GM19452 (cell line): ENCODE results near the gene ADAMTSL5.
"Not testable (repeated sequence)": the region's sequence is repeated elsewhere in the genome, so short reads cannot be mapped to it uniquely, and the experiment has no call there.

Experiments
- ATAC-seq: cut with Tn5 transposase; IDR thresholded peaks from one replicate; pipeline ENCODE4 v1.9.1; 2021; ENCODE audit not compliant: unreplicated experiment

The ADAMTSL5 gene

DNA sequence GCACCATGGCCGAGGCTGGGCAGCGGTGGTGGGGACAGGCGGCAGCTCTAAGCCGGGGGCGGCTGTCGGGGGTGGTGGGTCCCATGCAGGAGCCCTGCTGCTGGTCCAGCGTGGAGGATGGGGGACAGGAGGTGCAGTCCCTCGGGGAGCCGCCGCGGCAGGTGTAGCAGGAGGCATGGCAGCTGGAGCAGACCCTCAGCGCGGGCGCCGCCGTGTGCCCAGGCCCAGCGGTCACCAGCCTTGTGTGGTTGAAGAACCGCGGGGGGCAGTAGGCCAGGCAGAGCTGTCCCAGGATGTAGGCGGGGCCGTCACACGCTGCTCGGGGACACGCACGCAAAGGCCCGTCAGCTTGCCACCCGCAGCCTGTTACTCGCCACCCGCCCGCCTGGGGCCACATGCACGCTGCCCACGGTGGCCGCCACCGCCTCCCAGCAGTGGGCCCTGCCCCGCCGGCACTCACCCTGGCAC is 30.9 kb downstream of the ADAMTSL5 start:
- ATAC-seq: no peak

DNA sequence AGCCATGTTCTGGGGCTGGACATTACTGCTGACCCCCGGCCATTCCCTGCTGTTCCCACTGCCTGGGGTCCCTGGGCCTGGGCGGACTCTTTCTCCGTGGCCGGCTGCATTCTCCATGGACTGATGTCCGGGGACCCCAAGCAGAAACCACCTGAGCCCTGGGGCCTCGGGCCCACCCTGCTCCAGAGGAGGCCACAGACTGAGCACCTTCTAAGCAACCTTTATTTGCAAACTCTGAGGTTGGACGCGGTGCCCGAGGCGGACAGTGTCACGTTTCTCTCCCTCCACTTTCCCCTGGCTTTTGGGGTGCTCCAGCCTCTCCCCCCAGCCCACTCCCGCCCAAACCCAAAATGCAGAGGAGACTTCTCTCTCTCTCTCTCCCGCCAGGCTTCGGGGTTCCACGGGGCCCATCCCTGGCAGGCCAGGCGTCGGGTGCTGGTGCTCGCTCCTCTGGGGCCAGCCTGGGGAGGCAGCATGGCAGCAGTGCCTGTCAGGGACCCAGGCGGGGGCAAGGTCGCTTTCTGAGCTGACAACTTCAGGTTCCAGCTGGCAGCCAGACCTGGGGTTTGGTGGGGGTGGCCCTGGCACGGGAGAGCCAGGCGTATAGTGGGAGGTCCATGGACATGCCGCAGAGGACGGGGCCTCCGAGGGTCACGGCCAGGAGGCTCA is 31.5 kb downstream of the ADAMTSL5 start:
- no peak for ATAC-seq

DNA sequence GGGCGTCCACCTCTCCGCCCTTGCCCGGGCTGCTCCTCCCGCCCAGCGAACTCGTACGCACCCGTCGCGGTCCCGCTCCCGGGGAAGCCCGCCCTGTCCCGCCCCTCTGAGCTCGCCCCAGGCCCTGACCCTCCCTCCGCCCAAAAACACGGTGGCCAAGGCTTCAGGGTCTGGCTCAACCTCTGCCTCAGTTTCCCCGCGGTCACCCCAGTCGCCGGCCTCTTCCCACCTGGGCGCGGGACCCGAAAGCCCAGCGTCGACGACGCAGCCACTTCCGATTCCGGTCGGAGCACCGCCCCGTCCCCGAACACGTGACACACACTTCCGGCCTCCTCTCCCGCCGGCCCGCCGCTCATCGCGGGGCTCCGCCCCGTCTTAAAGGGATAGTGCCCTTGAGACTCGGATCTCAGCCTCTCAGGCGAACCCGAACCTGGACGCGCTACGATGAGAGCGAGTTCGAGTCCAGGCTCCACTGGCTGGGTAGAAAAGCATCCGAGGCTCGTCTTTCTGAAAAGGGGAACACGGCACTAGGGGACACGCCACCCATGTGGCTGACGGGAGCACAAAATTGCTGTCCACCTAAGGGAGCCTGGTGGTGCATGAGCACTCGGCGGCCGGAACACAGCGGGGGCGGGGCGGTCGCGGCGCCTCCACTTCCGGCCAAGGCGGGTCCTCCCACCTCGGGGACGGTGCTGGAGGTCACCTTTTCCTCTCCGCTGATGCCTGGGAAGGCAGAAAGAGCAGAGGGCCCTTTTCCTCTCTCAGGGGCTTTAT is 33.7 kb downstream of the ADAMTSL5 start, which contains the start of gene C19orf25:
Gene C19orf25 (minus strand): TSS at position 282 of the 774 bp plus-strand sequence. CDS start 312 bp downstream, outside the sequence.
- peak; percentile 87 for ATAC-seq

DNA sequence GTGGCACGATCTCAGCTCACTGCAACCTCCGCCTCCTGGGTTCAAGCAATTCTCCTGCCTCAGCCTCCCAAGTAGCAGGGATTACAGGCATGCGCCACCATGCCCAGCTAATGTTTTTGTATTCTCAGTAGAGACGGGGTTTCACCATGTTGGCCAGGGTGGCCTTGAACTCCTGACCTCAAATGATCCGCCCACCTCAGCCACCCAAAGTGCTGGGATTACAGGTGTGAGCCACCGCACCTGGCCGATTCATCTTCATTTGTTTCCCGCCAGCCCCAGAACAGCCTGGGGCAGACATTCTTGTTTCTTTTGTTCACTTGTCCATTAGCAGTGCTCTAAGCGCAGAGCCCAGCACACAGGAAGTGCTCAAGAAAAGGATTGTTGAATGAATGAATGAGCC is 35.8 kb downstream of the ADAMTSL5 start:
- not testable (repeated sequence) for ATAC-seq

DNA sequence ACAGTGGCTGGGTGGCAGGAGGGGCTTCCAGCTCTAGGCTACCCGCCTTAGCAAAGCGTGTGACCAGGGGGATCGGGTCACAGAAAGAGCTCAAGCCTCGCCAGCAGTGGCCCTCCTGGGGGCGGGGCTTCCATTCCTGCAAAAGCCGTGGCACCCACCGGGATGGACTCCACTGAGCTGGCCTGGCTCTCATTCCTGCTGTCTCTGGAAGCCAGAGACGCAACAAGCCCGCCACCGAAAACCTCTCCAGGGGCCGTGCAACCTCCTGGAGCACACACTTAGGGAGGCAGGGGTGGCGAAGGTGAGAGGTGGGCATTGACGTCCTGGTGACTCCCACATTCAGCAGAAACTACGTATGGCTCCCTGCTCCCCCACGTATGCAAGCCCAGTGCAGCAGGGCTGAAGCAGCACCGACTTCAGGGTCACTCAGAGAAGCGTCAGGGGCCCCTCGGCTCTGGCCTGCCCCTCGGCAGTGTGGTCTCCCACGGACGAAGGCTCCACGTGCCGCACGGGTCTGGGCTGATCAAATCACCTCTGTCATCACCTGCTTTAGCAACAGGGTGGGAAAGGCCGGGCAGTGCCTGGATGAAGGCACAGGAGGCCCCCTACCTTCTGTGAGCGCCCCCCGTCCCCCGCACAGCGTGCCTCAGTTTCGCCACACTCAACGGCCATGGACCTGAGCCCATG is 36.9 kb downstream of the ADAMTSL5 start:
- ATAC-seq: no peak

DNA sequence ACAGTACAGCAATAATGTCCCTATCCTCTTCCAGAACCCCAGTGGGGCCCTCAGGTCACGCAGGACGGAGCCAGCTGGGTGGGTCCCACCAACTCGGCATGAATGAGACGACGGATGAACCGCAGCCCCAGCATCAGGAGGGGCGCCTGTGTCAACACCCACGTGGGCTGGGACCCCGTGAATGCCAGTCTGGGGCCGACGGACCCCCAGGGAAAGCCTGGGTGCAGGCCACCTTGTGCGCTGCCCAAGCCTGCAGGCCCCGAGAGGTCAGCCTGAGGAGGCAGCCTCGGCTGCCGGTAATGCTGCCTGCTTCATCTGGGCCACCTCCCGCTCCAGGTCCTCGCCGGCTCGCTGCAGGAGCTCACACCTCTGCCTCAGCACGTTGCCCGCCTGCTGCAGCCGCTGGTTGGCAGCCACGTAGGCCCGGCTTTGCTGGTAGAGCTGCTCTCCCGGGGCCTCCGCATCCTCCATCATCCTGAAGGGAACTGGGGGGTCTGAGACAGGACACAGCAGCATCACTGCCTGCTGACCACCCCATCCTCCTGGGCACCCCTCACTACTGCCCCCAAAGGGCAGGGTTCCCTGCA is 38.0 kb downstream of the ADAMTSL5 start:
- no peak for ATAC-seq

DNA sequence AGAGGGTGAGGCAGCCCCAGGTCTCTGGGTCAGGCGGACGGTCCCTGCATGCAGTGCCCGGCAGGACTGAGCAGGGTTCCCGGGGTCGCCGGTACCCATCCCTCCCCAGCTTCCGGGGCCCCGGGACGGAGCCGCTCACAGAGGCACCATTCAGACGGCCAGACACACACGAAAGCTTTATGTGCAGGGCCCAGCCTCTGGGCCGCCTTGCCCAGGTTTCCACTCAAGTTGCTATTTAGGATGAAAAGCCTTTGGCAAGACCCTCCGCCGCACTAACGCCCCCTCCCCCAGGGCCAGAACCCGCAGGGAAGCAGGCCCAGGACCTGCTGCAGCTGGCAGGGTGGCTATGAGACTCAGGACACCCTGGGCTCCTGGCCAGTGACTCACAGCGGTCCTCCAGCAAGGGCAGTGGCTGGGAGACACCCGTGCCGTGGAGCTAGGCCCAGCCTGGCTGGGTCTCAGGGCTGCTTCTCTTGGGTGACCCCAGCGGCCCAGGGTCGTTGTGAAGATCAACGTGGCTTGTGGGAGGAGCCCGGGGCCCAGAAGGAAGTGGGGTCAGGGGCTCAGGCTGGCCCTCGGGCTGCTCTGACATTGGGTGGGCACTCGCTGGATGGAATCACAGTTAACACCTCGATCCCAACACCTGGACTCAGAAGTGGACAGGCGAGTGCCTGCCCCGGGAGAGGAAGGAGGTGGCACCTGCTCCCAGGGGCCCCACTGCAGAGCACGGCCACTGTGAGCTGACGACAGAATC is 38.6 kb downstream of the ADAMTSL5 start:
- ATAC-seq: no peak

DNA sequence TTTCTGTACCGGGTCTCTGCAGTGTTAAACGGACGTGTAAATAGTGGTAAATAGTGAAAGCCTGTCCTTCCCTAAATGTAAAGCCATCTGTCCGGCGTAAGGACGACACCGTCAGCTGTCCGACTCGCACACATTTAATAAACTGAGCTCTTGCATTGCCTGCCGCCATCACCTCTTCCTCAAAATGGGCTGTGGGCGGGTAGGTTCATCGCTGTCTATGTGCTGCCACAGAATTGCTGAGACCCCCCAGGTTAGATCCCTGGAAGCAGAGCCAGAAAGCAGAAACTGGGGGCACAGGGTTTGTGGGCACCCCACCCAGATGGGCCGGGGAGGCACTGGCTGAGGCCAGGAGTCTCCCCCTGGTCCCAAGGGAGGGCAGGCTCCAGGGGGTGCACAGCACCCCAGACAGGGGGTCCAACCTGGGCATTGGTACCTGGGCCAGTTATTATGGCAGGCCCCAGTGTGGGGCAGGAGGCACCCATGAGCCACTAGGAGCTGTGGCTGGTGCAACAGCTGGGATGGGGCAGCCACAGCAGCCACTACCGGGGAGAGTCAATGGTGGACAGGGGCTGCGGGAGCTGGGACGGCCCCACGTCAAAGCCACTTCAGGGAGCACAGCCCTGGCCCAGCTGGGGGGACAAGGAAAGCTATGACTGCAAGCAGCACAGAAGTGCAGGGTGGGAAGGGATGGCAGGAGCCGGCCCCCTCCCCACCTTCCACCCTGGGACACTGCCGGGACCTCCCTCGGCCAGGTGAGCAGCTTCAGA is 39.6 kb downstream of the ADAMTSL5 start:
- no peak for ATAC-seq

DNA sequence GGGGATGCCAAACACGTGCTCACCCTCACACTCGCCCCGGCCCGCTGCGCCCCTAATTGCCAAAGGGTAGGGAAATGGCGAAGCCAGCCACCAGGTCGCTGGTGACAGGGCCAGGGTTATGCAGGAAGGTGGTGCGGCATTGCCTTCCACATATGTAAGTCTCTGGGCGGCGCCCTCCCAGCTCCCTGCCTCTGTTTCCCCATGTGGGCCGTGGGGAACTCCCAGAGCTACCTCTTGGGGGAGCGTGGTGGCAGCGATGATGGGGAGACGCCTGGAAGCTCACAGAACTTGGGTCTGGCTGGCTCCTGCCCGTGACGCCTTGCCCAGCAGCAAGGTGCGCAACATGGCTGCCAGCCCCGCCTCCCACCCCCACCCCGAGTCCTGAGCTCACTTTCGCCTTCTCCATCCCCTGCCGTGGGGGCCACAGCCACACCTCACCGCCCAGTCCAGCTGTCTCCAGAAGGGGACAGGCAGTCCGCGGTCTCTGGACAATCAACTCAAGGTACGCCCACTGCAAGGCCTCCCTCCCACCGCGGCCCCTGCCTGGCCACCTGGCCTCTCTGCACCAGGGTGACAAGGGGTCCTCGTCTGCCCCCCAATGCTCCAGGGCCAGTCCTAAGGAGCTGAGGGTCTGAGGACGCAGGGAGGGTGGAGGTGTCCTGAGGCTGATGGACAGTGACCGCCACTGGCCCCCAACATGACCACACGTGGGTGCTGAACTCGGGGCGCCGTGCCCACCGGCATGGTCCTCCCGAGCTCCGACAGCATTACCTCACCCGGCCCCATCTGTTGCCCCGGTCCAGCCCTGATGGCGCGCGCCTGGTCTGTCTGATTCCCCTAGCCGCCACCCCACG is 40.4 kb downstream of the ADAMTSL5 start:
- no peak for ATAC-seq

DNA sequence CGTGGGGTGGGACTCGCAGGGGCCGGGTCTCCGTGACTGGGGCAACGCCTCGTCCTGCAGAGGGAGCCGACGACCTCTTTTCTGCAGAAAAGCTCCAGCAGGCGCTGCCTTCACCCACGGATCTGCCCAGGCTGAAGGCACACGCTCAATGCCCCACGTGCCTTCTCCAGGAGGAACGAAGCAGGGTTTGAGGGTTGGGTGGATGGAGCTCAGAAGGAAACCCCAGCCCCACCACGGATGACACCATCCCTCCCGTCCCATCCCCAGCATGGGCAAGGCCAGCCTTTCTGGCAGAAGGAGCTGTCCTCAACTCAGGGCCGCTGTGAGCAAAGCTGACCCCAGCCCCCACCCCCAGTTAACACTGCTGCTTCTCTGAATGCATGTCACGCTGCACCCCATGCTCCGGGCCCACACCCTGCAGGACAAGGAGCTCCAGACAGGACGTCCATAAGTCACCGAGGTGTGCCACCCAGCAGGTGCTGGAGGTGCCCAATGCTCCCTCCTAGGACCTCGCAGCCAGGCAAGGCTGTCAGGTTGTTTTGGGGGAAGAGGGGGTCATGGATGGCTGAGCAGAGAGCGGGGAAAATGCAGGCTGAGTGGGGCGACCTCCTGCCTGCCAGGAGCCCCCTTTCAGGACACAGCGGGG is 41.2 kb downstream of the ADAMTSL5 start:
- no peak for ATAC-seq

DNA sequence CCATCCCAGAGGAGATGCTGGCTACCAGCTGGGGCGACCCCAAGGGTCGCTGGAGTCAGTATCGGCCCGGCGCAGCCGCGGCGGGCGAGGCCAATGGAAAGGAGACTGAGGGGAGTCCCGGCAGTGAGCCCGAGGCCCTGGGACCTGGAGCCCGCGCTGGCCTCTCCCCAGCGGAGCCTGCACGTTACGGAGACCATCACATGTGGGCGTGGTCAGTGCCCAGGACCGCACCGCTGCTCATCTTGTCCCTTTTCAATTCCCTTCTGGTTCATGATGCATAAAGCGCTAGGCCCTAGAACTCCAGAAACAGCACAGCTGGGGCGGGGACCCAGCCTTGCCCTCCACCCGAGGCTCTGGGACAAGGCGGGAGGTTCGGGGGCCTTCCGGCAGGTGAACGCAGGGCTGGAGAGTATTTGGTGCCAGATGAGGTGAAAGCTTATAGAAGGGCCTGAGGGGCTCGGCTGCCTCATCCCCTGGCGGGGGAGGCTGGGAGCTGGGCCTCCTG is 41.8 kb downstream of the ADAMTSL5 start:
- ATAC-seq: no peak

DNA sequence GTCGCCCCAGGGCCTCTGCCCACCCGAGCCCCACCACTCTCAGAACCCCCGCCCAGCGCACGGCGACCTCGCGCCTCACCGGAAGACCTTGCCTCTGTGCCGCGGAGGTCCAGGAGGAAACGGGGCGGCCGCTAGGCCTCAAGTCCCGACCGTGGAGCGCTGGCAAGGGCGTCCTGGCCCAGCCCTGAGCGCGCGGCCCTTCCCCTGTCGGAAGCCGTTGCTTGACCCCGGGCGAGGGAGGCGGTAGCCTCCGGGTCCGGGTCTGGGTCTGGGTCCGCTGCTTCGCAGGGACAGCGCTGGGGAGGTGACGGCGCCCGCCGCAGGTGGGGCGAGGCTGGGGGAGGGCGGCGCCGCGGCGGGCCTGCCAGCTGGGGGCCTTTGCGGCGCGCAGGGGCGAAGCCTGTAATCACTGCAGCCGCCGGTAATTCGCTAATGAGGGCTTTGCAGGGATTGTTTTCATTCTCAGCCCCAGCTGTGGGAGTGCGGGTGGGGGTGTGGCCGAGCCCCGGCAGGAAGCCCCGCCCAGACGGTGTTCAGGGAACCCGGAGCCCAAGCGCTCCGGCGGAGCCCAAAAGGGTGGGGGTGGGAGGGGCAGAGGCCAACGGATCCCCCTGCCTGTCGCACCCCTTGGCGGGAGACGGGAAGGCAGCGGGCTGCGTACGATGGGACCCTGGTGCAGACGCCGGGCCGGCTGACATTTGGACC is 42.4 kb downstream of the ADAMTSL5 start:
- no peak for ATAC-seq

DNA sequence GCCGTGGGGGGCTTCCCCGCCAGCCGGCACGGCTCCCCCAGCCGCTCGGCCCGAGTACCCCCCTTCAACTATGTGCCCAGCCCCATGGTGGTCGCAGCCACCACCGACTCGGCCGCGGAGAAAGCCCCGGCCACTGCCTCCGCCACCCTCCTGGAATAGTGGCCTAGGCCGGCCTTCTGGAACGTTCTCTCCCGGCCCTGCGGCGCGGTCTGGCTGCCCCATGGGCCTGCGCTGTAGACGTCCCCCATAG is 42.8 kb downstream of the ADAMTSL5 start:
- no peak for ATAC-seq

DNA sequence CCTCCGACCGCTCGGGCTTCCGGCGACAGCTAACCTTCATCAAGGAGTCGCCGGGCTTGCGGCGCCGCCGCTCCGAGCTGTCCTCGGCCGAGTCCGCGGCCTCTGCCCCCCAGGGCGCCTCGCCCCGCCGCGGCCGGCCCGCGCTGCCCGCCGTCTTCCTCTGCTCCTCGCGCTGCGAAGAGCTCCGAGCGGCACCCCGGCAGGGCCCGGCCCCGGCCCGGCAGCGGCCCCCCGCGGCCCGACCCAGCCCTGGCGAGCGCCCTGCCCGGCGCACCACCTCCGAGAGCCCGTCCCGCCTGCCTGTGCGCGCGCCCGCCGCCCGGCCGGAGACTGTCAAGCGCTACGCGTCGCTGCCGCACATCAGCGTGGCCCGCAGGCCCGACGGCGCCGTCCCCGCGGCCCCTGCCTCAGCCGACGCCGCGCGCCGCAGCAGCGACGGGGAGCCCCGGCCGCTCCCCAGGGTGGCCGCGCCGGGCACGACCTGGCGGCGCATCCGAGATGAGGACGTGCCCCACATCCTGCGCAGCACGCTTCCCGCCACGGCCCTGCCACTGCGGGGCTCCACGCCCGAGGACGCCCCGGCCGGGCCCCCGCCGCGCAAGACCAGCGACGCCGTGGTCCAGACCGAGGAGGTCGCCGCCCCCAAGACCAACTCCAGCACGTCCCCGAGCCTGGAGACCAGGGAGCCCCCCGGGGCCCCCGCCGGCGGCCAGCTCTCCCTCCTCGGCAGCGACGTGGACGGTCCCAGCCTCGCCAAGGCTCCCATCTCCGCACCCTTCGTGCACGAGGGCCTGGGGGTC is 43.4 kb downstream of the ADAMTSL5 start:
- ATAC-seq: no peak

DNA sequence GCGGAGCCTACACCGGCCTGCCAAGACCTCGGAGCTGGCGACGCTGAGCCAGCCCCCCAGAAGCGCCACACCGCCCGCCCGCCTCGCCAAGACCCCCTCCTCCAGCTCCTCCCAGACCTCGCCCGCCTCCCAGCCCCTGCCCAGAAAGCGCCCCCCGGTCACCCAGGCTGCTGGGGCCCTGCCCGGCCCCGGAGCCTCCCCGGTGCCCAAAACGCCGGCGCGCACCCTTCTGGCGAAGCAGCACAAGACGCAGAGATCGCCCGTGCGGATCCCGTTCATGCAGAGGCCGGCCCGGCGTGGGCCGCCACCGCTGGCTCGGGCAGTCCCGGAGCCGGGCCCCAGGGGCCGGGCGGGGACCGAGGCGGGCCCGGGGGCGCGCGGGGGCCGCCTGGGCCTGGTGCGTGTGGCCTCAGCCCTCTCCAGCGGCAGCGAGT is 44.0 kb downstream of the ADAMTSL5 start:
- no peak for ATAC-seq

DNA sequence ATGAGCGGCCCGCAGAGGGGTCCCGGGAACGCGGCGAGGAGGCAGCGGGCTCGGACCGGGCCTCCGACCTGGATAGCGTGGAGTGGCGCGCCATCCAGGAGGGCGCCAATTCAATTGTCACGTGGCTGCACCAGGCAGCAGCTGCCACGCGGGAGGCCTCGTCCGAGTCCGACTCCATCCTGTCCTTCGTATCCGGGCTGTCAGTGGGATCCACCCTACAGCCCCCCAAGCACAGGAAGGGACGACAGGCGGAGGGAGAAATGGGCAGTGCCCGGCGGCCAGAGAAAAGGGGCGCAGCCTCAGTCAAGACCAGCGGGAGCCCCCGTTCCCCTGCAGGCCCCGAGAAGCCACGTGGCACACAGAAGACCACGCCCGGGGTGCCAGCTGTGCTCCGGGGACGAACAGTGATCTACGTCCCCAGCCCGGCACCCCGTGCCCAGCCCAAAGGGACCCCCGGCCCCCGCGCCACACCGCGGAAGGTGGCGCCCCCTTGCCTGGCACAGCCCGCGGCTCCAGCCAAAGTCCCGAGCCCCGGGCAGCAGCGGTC is 44.5 kb downstream of the ADAMTSL5 start:
- no peak for ATAC-seq
